ENCODE measurements around the gene RAD9B. TPM values are rescaled to one million over a fixed set of nuclear protein-coding genes. Genes with fewer than 3 reads are reported as not detected.

RAD9B gene
- total and polyA plus RNA-seq, 2 of the 13 experiments (the other 11 are each of a cell fraction or from before 2014, with no cell fraction given) = 0.05 to 0.38 TPM

DNA sequence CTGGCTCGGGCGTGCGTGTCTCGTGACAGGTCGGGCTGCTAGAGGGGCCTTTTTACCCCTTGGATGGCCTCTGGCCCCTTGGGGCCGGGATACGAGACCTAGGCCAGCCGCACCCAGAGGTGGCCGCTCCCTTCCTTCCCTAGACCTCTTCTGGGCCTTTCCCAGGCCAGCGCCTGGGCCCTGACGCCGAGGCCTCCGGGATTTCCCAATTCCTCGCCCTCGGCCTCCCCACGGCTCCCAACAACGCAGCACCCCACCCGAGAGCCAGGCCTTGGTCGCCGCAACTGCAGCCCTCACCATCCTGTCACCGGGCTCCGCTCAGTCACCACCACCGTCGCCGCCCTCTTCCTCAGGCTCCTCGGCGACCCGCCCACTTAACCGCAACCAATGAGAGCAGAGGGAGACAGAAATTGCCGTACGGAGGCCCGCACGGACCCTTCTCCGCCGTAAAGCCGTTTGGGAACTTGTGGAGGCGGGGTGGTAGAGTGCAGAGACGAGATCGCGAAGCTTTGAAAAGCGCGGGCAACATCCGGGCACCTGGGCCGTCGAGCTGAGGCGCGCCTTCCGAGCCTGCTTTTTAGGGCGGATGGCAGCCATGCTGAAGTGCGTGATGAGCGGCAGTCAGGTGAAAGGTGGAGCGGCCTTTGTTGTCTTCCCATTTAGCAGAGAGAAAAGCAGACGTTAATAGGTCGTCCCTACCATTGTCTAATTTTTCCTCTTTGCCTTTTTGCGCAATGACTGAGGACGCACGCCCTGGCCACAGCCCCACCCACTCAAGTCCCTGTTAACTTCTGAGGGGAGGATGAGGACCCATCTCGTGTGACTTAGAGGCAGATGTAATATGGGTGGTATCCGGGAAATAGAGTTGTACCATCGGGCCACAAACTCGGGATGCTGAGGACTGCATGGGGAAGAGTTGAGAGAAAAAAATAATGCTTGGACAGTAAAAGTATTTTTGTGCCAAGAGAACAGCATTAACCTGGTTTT is at the start of gene RAD9B, which contains the start of gene VPS29 (continued):
- TF ChIP-seq, protein P1, sequence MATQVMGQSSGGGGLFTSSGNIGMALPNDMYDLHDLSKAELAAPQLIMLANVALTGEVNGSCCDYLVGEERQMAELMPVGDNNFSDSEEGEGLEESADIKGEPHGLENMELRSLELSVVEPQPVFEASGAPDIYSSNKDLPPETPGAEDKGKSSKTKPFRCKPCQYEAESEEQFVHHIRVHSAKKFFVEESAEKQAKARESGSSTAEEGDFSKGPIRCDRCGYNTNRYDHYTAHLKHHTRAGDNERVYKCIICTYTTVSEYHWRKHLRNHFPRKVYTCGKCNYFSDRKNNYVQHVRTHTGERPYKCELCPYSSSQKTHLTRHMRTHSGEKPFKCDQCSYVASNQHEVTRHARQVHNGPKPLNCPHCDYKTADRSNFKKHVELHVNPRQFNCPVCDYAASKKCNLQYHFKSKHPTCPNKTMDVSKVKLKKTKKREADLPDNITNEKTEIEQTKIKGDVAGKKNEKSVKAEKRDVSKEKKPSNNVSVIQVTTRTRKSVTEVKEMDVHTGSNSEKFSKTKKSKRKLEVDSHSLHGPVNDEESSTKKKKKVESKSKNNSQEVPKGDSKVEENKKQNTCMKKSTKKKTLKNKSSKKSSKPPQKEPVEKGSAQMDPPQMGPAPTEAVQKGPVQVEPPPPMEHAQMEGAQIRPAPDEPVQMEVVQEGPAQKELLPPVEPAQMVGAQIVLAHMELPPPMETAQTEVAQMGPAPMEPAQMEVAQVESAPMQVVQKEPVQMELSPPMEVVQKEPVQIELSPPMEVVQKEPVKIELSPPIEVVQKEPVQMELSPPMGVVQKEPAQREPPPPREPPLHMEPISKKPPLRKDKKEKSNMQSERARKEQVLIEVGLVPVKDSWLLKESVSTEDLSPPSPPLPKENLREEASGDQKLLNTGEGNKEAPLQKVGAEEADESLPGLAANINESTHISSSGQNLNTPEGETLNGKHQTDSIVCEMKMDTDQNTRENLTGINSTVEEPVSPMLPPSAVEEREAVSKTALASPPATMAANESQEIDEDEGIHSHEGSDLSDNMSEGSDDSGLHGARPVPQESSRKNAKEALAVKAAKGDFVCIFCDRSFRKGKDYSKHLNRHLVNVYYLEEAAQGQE (IDR thresholded peaks at IDR 0.05; ENCODE audit: borderline replicate concordance in 1 of 2, low read depth in 1 of 2, low read length in 2 of 2) = no peak
- peak; percentile 82 for TF ChIP-seq ZNF124 (CRISPR knock-in tag; IDR thresholded peaks at IDR 0.05)
- peak; percentile 96 for TF ChIP-seq RBFOX2 (IDR thresholded peaks at IDR 0.05; ENCODE audit: low read depth, low read length)
- no peak for TF ChIP-seq FOXA1 (IDR thresholded peaks at IDR 0.05)
- TF ChIP-seq FOXA1 (CRISPR knock-in tag; IDR thresholded peaks at IDR 0.05) = no peak
- peak; percentile 40 for TF ChIP-seq PHF5A (CRISPR knock-in tag; IDR thresholded peaks at IDR 0.05; ENCODE audit: low read depth, unreplicated experiment)
- TF ChIP-seq, protein P2, sequence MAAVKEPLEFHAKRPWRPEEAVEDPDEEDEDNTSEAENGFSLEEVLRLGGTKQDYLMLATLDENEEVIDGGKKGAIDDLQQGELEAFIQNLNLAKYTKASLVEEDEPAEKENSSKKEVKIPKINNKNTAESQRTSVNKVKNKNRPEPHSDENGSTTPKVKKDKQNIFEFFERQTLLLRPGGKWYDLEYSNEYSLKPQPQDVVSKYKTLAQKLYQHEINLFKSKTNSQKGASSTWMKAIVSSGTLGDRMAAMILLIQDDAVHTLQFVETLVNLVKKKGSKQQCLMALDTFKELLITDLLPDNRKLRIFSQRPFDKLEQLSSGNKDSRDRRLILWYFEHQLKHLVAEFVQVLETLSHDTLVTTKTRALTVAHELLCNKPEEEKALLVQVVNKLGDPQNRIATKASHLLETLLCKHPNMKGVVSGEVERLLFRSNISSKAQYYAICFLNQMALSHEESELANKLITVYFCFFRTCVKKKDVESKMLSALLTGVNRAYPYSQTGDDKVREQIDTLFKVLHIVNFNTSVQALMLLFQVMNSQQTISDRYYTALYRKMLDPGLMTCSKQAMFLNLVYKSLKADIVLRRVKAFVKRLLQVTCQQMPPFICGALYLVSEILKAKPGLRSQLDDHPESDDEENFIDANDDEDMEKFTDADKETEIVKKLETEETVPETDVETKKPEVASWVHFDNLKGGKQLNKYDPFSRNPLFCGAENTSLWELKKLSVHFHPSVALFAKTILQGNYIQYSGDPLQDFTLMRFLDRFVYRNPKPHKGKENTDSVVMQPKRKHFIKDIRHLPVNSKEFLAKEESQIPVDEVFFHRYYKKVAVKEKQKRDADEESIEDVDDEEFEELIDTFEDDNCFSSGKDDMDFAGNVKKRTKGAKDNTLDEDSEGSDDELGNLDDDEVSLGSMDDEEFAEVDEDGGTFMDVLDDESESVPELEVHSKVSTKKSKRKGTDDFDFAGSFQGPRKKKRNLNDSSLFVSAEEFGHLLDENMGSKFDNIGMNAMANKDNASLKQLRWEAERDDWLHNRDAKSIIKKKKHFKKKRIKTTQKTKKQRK (IDR thresholded peaks at IDR 0.05; ENCODE audit: low read length) = no peak
- peak; percentile 95; the same call in 1 of the 2 replicates for TF ChIP-seq KDM5B (CRISPR knock-in tag; IDR thresholded peaks at IDR 0.05; ENCODE audit: borderline replicate concordance)
- peak; percentile 16; the same call in 1 of the 2 replicates for TF ChIP-seq CBX5 (CRISPR knock-in tag; IDR thresholded peaks at IDR 0.05; ENCODE audit: borderline replicate concordance)
- TF ChIP-seq, protein P3, sequence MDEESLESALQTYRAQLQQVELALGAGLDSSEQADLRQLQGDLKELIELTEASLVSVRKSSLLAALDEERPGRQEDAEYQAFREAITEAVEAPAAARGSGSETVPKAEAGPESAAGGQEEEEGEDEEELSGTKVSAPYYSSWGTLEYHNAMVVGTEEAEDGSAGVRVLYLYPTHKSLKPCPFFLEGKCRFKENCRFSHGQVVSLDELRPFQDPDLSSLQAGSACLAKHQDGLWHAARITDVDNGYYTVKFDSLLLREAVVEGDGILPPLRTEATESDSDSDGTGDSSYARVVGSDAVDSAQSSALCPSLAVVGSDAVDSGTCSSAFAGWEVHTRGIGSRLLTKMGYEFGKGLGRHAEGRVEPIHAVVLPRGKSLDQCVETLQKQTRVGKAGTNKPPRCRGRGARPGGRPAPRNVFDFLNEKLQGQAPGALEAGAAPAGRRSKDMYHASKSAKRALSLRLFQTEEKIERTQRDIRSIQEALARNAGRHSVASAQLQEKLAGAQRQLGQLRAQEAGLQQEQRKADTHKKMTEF (CRISPR knock-in tag; IDR thresholded peaks at IDR 0.05) = peak; percentile 92
- TF ChIP-seq ZNF343 (CRISPR knock-in tag; IDR thresholded peaks at IDR 0.05) = peak; percentile 96; the same call in 1 of the 2 replicates
- TF ChIP-seq RNF2 (conservative IDR thresholded peaks at IDR 0.05; ENCODE audit: low read depth) = peak; percentile 97
- TF ChIP-seq ZSCAN20 (CRISPR knock-in tag; IDR thresholded peaks at IDR 0.05; ENCODE audit: borderline replicate concordance) = peak; percentile 93; the same call in 1 of the 2 replicates
- peak; percentile 96 for TF ChIP-seq TMF1 (CRISPR knock-in tag; IDR thresholded peaks at IDR 0.05; ENCODE audit: low read depth)
- TF ChIP-seq JUND (CRISPR knock-in tag; IDR thresholded peaks at IDR 0.05) = no peak
- TF ChIP-seq PPARG (CRISPR knock-in tag; conservative IDR thresholded peaks at IDR 0.05) = peak; percentile 75; the same call in 1 of the 2 replicates
- TF ChIP-seq, protein P4, sequence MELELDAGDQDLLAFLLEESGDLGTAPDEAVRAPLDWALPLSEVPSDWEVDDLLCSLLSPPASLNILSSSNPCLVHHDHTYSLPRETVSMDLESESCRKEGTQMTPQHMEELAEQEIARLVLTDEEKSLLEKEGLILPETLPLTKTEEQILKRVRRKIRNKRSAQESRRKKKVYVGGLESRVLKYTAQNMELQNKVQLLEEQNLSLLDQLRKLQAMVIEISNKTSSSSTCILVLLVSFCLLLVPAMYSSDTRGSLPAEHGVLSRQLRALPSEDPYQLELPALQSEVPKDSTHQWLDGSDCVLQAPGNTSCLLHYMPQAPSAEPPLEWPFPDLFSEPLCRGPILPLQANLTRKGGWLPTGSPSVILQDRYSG (CRISPR knock-in tag; IDR thresholded peaks at IDR 0.05) = peak; percentile 82; the same call in 1 of the 2 replicates
- TF ChIP-seq KDM6A (CRISPR knock-in tag; IDR thresholded peaks at IDR 0.05; ENCODE audit: low read depth) = no peak
- peak; percentile 70 for TF ChIP-seq ZSCAN25 (CRISPR knock-in tag; IDR thresholded peaks at IDR 0.05)
- TF ChIP-seq FOXA3 (CRISPR knock-in tag; IDR thresholded peaks at IDR 0.05) = no peak; the same call in none of the 2 replicates

Data from HepG2 (cell line).